Fibroblast of lung (primary cell): ENCODE results near the gene TMCC1. TPM values are rescaled to one million over a fixed set of nuclear protein-coding genes. Genes with fewer than 3 reads are reported as not detected.

Experiments
- DNase-seq, 2 donors: peaks; one replicate each; pipeline versions ENCODE4 v3.0.0 to v3.0.0-alpha.2; 2010; ENCODE audit warnings: low read depth in 2 of 2
- H2AFZ ChIP-seq: 2 replicates; pipeline ENCODE4 v1.5.1; 2012; ENCODE audit warnings: low read length, control low read depth, inconsistent platforms
- H3K27ac ChIP-seq: 2 replicates; pipeline ENCODE4 v1.5.1; 2011; ENCODE audit warnings: low read length, control low read depth; ENCODE audit not compliant: insufficient read depth
- H3K27me3 ChIP-seq: 2 replicates; pipeline ENCODE4 v1.5.1; 2011; ENCODE audit warnings: mild to moderate bottlenecking, low read length; ENCODE audit not compliant: control insufficient read depth, insufficient read depth
- H3K36me3 ChIP-seq: 2 replicates; pipeline ENCODE4 v1.5.1; 2011; ENCODE audit warnings: low read length; ENCODE audit not compliant: control insufficient read depth, insufficient read depth
- H3K4me1 ChIP-seq: 2 replicates; pipeline ENCODE4 v1.5.1; 2011; ENCODE audit warnings: low read length; ENCODE audit not compliant: control insufficient read depth, insufficient read depth; ENCODE audit errors: extremely low read depth
- H3K4me2 ChIP-seq: 2 replicates; pipeline ENCODE4 v1.5.1; 2011; ENCODE audit warnings: low read length, control low read depth; ENCODE audit not compliant: insufficient read depth; ENCODE audit errors: extremely low read depth
- H3K4me3 ChIP-seq, 4 experiments: fragments of 200-600 bp in 1 of 4; sonication (generic) in 1 of 4; replicated peaks in 1 of 4; 2 replicates each; pipeline ENCODE4 v1.5.1; 2011 to 2016; ENCODE audit warnings: low read length in 4 of 4, low read depth in 3 of 4, mild to moderate bottlenecking in 3 of 4, control low read depth in 2 of 4, inconsistent platforms in 1 of 4, mixed read lengths in 1 of 4; ENCODE audit not compliant: insufficient read depth in 1 of 4; ENCODE audit errors: control extremely low read depth in 1 of 4
- H3K79me2 ChIP-seq: 2 replicates; pipeline ENCODE4 v1.5.1; 2012; ENCODE audit warnings: mild to moderate bottlenecking, low read length, inconsistent platforms; ENCODE audit not compliant: control insufficient read depth, insufficient read depth
- H3K9ac ChIP-seq: 2 replicates; pipeline ENCODE4 v1.5.1; 2011; ENCODE audit warnings: mild to moderate bottlenecking, low read length, control low read depth; ENCODE audit not compliant: insufficient read depth
- H3K9me3 ChIP-seq: 2 replicates; pipeline ENCODE4 v1.5.1; 2012; ENCODE audit warnings: low read depth, low read length; ENCODE audit not compliant: control insufficient read depth, insufficient read depth
- H4K20me1 ChIP-seq: 2 replicates; pipeline ENCODE4 v1.5.1; 2011; ENCODE audit warnings: low read length; ENCODE audit not compliant: control insufficient read depth, insufficient read depth; ENCODE audit errors: extremely low read depth
- CTCF ChIP-seq, 2 donors: IDR thresholded peaks in 1 of 2; conservative IDR thresholded peaks in 1 of 2; 1 replicate in 1 of 2; 2 replicates in 1 of 2; pipeline ENCODE4 v1.5.1; 2011 to 2012; ENCODE audit warnings: low read length in 2 of 2, control low read depth in 1 of 2, inconsistent platforms in 1 of 2, low read depth in 1 of 2, mild to moderate bottlenecking in 1 of 2
- EZH2 ChIP-seq: IDR thresholded peaks from 2 replicates; pipeline ENCODE4 v1.5.1; 2012; ENCODE audit warnings: low read length, control low read depth, mild to moderate bottlenecking; ENCODE audit errors: missing control alignments
- polyA plus RNA-seq, 2 donors: library from polyadenylated mRNA; depleted of rRNA in 1 of 2; stranded (reverse) in 1 of 2; unstranded in 1 of 2; fragments of >200 nt; gene quantifications; 2 replicates each; pipeline ENCODE4 v1.2.1, GENCODE V29; 2011 to 2012; ENCODE audit warnings: missing spikeins in 1 of 2
- total RNA-seq: library from RNA; depleted of rRNA; stranded (reverse); fragments of >200 nt; gene quantifications from 2 replicates; pipeline ENCODE4 v1.2.1, GENCODE V29; 2014

The TMCC1 gene
- total and polyA plus RNA-seq, 2 donors (not counting 1 experiment from before 2014, with no cell fraction given) = 16.2 to 16.8 TPM

GRCh38 chr3:129657261-129658046, 236.1 kb downstream of the TMCC1 start:
- H3K27ac ChIP-seq = no peak overlapping the region
- H3K4me2 ChIP-seq = no peak overlapping the region
- H3K27me3 ChIP-seq = no peaks in the 10 kb centered on the region
- no peaks in the 10 kb centered on the region for H4K20me1 ChIP-seq
- peaks cover 6% of the 10 kb centered on the region for H3K4me1 ChIP-seq
- no peaks in the 10 kb centered on the region for H3K36me3 ChIP-seq
- H3K9me3 ChIP-seq = no peaks in the 10 kb centered on the region
- no peak overlapping the region for H3K4me3 ChIP-seq
- no peak overlapping the region for H3K9ac ChIP-seq
- no peak for TF ChIP-seq CTCF (conservative IDR thresholded peaks at IDR 0.05 in 1 of 2, IDR thresholded peaks at IDR 0.05 in 1 of 2; ENCODE audit: low read depth in 1 of 2, low read length in 2 of 2)
- no peak for TF ChIP-seq EZH2
- H2AFZ ChIP-seq = no peak overlapping the region
- no peaks in the 10 kb centered on the region for H3K79me2 ChIP-seq
- peak; percentile 43 to 49 for DNase-seq

- H3K27ac ChIP-seq = no peak overlapping the region
- H2AFZ ChIP-seq = no peak overlapping the region
- no peak for DNase-seq
- H3K79me2 ChIP-seq = no peaks in the 10 kb centered on the region
- H3K4me2 ChIP-seq = no peak overlapping the region
- no peaks in the 10 kb centered on the region for H3K36me3 ChIP-seq
- no peak overlapping the region for H3K4me3 ChIP-seq
- peaks cover 11% of the 10 kb centered on the region for H3K4me1 ChIP-seq
- H3K9ac ChIP-seq = no peak overlapping the region
- H3K9me3 ChIP-seq = no peaks in the 10 kb centered on the region
- TF ChIP-seq EZH2 (no peak), CTCF (conservative IDR thresholded peaks at IDR 0.05 in 1 of 2, IDR thresholded peaks at IDR 0.05 in 1 of 2; ENCODE audit: low read depth in 1 of 2, low read length in 2 of 2) (no peak)
- H4K20me1 ChIP-seq = no peaks in the 10 kb centered on the region
- no peaks in the 10 kb centered on the region for H3K27me3 ChIP-seq
These were observed 236.8 kb downstream of the TMCC1 start for GRCh38 chr3:129656659-129657247.

- Histone ChIP-seq H3K4me1 (peaks cover 21% of the 10 kb centered on the region), H3K4me2 (no peak overlapping the region)
These were observed 238.2 kb downstream of the TMCC1 start for GRCh38 chr3:129655291-129655700.

More at GRCh38 chr3:129655291-129655700, 238.2 kb downstream of the TMCC1 start:
- H3K36me3 ChIP-seq = no peaks in the 10 kb centered on the region
- no peaks in the 10 kb centered on the region for H3K9me3 ChIP-seq
- H4K20me1 ChIP-seq = no peaks in the 10 kb centered on the region
- TF ChIP-seq EZH2 (no peak), CTCF (conservative IDR thresholded peaks at IDR 0.05 in 1 of 2, IDR thresholded peaks at IDR 0.05 in 1 of 2; ENCODE audit: low read depth in 1 of 2, low read length in 2 of 2) (no peak)
- H2AFZ ChIP-seq = no peak overlapping the region
- no peak for DNase-seq
- H3K9ac ChIP-seq = no peak overlapping the region
- H3K4me3 ChIP-seq = no peak overlapping the region
- H3K27me3 ChIP-seq = no peaks in the 10 kb centered on the region
- no peak overlapping the region for H3K27ac ChIP-seq
- no peaks in the 10 kb centered on the region for H3K79me2 ChIP-seq
